BLaER1 treated with 17β-estradiol and CSF1 and Interleukin-3, amounts not matched to agents 10 nM and 100 nM (cell line): ENCODE measurements around the gene ZBTB37.

ENCODE experiments used
- H3K27ac ChIP-seq, 11 experiments: shearing (Covaris generic); formaldehyde crosslinking; 2 replicates each; pipeline ENCODE4 v1.8.1; 2022
- H3K27me3 ChIP-seq, 11 experiments: shearing (Covaris generic); formaldehyde crosslinking; 2 replicates each; pipeline ENCODE4 v1.8.1; 2022
- H3K36me3 ChIP-seq, 11 experiments: shearing (Covaris generic); formaldehyde crosslinking; 2 replicates each; pipeline ENCODE4 v1.8.1; 2022
- H3K4me1 ChIP-seq, 10 experiments: shearing (Covaris generic); formaldehyde crosslinking; 2 replicates each; pipeline ENCODE4 v1.8.1; 2022
- H3K4me2 ChIP-seq, 11 experiments: shearing (Covaris generic); formaldehyde crosslinking; 2 replicates each; pipeline ENCODE4 v1.8.1; 2022
- H3K4me3 ChIP-seq, 10 experiments: shearing (Covaris generic); formaldehyde crosslinking; 2 replicates each; pipeline ENCODE4 v1.8.1; 2022
- H3K9ac ChIP-seq, 11 experiments: shearing (Covaris generic); formaldehyde crosslinking; 2 replicates each; pipeline ENCODE4 v1.8.1; 2022
- H3K9me3 ChIP-seq, 11 experiments: shearing (Covaris generic); formaldehyde crosslinking; replicated peaks in 1 of 11; 2 replicates each; pipeline ENCODE4 v1.8.1; 2022
- H4K20me1 ChIP-seq, 11 experiments: shearing (Covaris generic); formaldehyde crosslinking; 2 replicates each; pipeline ENCODE4 v1.8.1; 2022
- Cebpa-rat ChIP-seq, 11 experiments: shearing (Covaris generic); IDR thresholded peaks; 2 replicates each; pipeline ENCODE4 v1.8.1; 2022

Gene ZBTB37

DNA sequence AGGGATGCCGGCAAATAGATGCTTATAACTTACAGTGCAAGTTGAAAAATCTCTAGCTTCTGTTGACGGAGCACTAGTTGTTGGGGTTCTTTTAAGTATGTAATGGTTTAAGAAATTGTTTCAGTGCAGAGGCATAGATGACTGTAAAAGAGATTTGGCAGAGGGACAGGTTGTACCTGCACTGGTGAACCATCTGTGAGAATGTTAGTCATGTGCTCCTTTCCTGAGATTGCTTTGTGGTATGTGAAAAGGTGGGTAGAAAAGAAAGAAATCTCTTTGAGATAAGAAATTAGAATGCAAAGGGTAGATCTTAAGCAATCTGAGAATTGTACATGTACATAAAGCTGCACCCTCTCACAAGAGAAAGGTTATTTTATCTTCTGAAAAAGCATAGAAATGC, 19.4 kb downstream of the ZBTB37 start:
- no peak for TF ChIP-seq Cebpa-rat (IDR thresholded peaks at IDR 0.05)
- Histone ChIP-seq H3K36me3 (peaks cover 15 to 71% (median 32%) of the 10 kb centered on the region in 11 experiments), H3K9ac (no peak overlapping the region), H3K27me3 (no peaks in the 10 kb centered on the region), H3K4me3 (no peak overlapping the region), H3K4me1 (no peaks in the 10 kb centered on the region), H3K9me3 (no peaks in the 10 kb centered on the region), H3K4me2 (no peak overlapping the region), H4K20me1 (no peaks in the 10 kb centered on the region; a peak in 1 of 22 replicates), H3K27ac (no peak overlapping the region)

- H3K4me1 ChIP-seq: no peaks in the 10 kb centered on the region
- H3K4me2 ChIP-seq: no peak overlapping the region
- H3K9ac ChIP-seq: no peak overlapping the region
- TF ChIP-seq Cebpa-rat (IDR thresholded peaks at IDR 0.05): no peak
- H3K27ac ChIP-seq: no peak overlapping the region
- no peaks in the 10 kb centered on the region for H3K9me3 ChIP-seq
- H3K4me3 ChIP-seq: no peak overlapping the region
- H3K27me3 ChIP-seq: no peaks in the 10 kb centered on the region
- H4K20me1 ChIP-seq: no peaks in the 10 kb centered on the region; a peak in 1 of 22 replicates
- peaks cover 15 to 69% (median 32%) of the 10 kb centered on the region in 11 experiments for H3K36me3 ChIP-seq
These were observed 20.6 kb downstream of the ZBTB37 start for GRCh38 chr1:173888749-173889148.

- no peak overlapping the region for H3K4me3 ChIP-seq
- no peaks in the 10 kb centered on the region; a peak in 1 of 22 replicates for H4K20me1 ChIP-seq
- no peak overlapping the region for H3K4me2 ChIP-seq
- H3K9me3 ChIP-seq: no peaks in the 10 kb centered on the region
- H3K9ac ChIP-seq: no peak overlapping the region
- no peak for TF ChIP-seq Cebpa-rat (IDR thresholded peaks at IDR 0.05)
- H3K4me1 ChIP-seq: no peaks in the 10 kb centered on the region
- H3K27me3 ChIP-seq: no peaks in the 10 kb centered on the region
- peaks cover 15 to 73% (median 31%) of the 10 kb centered on the region in 11 experiments for H3K36me3 ChIP-seq
- no peak overlapping the region for H3K27ac ChIP-seq
These were observed 21.7 kb downstream of the ZBTB37 start for GRCh38 chr1:173889885-173890284.

- Histone ChIP-seq H3K9me3 (no peaks in the 10 kb centered on the region), H3K4me3 (no peak overlapping the region), H3K4me1 (0 out of 20 replicates have a peak, but pooled peaks cover 0 to 11% (median 0%) of the 10 kb centered on the region in 10 experiments), H3K27ac (no peak overlapping the region), H3K9ac (no peak overlapping the region), H3K27me3 (no peaks in the 10 kb centered on the region), H4K20me1 (peaks cover 0 to 6% (median 0%) of the 10 kb centered on the region in 11 experiments; a peak in 1 of 22 replicates), H3K36me3 (peaks cover 0 to 55% (median 5%) of the 10 kb centered on the region in 11 experiments; a peak in 8 of 22 replicates), H3K4me2 (no peak overlapping the region)
- no peak for TF ChIP-seq Cebpa-rat (IDR thresholded peaks at IDR 0.05)
These were observed 25.4 kb downstream of the ZBTB37 start for GRCh38 chr1:173893611-173894010.

DNA sequence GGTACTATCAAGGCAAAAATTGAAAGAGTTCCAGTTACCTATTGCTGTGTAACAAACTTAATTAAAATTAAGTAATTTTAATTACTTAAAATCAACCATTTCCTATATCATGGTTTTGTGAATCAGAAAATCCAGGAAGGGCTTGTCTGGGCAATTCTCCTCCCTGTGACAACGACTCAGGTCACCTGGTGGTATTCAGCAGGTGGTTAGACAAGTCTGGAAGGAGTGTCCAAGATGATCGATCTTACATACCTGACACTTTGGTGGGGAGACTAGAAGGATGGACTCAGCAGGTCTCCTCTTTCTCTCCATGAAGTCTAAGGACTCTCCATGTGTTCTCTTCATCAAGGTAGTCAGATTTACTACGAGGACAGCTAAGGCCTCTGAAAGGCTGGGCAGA, 26.0 kb downstream of the ZBTB37 start:
- no peak overlapping the region for H3K27ac ChIP-seq
- 0 out of 20 replicates have a peak, but pooled peaks cover 0 to 11% (median 0%) of the 10 kb centered on the region in 10 experiments for H3K4me1 ChIP-seq
- H3K27me3 ChIP-seq: no peaks in the 10 kb centered on the region
- no peak overlapping the region for H3K4me2 ChIP-seq
- no peak overlapping the region for H3K9ac ChIP-seq
- no peak overlapping the region for H3K4me3 ChIP-seq
- no peak for TF ChIP-seq Cebpa-rat (IDR thresholded peaks at IDR 0.05)
- H3K9me3 ChIP-seq: no peaks in the 10 kb centered on the region
- H3K36me3 ChIP-seq: peaks cover 0 to 49% (median under 1%) of the 10 kb centered on the region in 11 experiments; a peak in 7 of 22 replicates
- H4K20me1 ChIP-seq: peaks cover 0 to 6% (median 0%) of the 10 kb centered on the region in 11 experiments; a peak in 1 of 22 replicates

- Histone ChIP-seq H3K4me2 (no peak overlapping the region), H3K4me1 (0 out of 20 replicates have a peak, but pooled peaks cover 0 to 11% (median 0%) of the 10 kb centered on the region in 10 experiments), H3K4me3 (no peak overlapping the region), H3K9ac (no peak overlapping the region), H3K36me3 (peaks cover 0 to 13% (median 0%) of the 10 kb centered on the region in 11 experiments; a peak in 2 of 22 replicates), H3K27ac (no peak overlapping the region), H3K9me3 (no peaks in the 10 kb centered on the region), H3K27me3 (no peaks in the 10 kb centered on the region), H4K20me1 (peaks cover 0 to 6% (median 0%) of the 10 kb centered on the region in 11 experiments; a peak in 1 of 22 replicates)
- no peak for TF ChIP-seq Cebpa-rat (IDR thresholded peaks at IDR 0.05)
These were observed 32.2 kb downstream of the ZBTB37 start for GRCh38 chr1:173900427-173900826.

GRCh38 chr1:173900992-173901391, 32.8 kb downstream of the ZBTB37 start:
- Histone ChIP-seq H3K4me2 (no peak overlapping the region), H3K36me3 (peaks cover 0 to 9% (median 0%) of the 10 kb centered on the region in 11 experiments; a peak in 1 of 22 replicates), H3K4me3 (no peak overlapping the region), H3K9me3 (no peaks in the 10 kb centered on the region), H3K9ac (no peak overlapping the region), H4K20me1 (peaks cover 0 to 6% (median 0%) of the 10 kb centered on the region in 11 experiments; a peak in 1 of 22 replicates), H3K4me1 (peaks cover 0 to 11% (median 0%) of the 10 kb centered on the region in 10 experiments; a peak in 1 of 20 replicates), H3K27ac (no peak overlapping the region), H3K27me3 (no peaks in the 10 kb centered on the region)
- no peak for TF ChIP-seq Cebpa-rat (IDR thresholded peaks at IDR 0.05)

- no peaks in the 10 kb centered on the region for H3K27me3 ChIP-seq
- no peak overlapping the region for H3K4me2 ChIP-seq
- no peak for TF ChIP-seq Cebpa-rat (IDR thresholded peaks at IDR 0.05)
- no peaks in the 10 kb centered on the region for H3K9me3 ChIP-seq
- H3K36me3 ChIP-seq: peaks cover 0 to 9% (median 0%) of the 10 kb centered on the region in 11 experiments; a peak in 1 of 22 replicates
- H4K20me1 ChIP-seq: no peaks in the 10 kb centered on the region
- no peak overlapping the region for H3K4me3 ChIP-seq
- peaks cover 0 to 4% (median 0%) of the 10 kb centered on the region in 10 experiments; a peak in 1 of 20 replicates for H3K4me1 ChIP-seq
- H3K27ac ChIP-seq: no peak overlapping the region
- H3K9ac ChIP-seq: no peak overlapping the region
These were observed 35.8 kb downstream of the ZBTB37 start for GRCh38 chr1:173903827-173904531.

DNA sequence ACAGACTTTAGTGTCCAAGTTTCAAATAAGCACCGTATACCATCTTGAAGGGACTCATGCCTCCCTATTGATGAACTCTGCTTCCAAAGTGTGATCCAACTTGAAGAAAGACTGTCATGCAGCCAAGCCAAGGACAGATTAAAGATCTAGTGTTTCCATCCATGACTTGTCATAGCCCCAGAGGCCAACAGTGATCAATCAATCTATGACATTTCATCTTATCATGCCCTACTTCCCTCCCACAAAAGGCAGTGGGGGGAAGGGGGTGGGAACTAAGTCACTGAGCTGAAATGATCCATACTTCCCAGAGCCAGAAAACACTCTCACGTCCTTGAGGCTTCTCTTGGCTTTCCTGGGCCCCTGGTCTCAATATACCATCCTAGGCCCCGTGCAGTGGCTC, 44.9 kb downstream of the ZBTB37 start:
- H3K9ac ChIP-seq: no peak overlapping the region
- H3K36me3 ChIP-seq: no peaks in the 10 kb centered on the region
- no peaks in the 10 kb centered on the region for H3K9me3 ChIP-seq
- no peaks in the 10 kb centered on the region for H3K4me1 ChIP-seq
- no peak overlapping the region for H3K4me2 ChIP-seq
- no peak overlapping the region for H3K27ac ChIP-seq
- TF ChIP-seq Cebpa-rat (IDR thresholded peaks at IDR 0.05): no peak
- H4K20me1 ChIP-seq: no peaks in the 10 kb centered on the region
- no peaks in the 10 kb centered on the region for H3K27me3 ChIP-seq
- no peak overlapping the region for H3K4me3 ChIP-seq
